Effector CD8-positive, alpha-beta T cell (primary cell): ENCODE results near the gene RBMS1.

Experiments
- DNase-seq: peaks from one replicate; lab custom pipeline; 2025; lab: John Stamatoyannopoulos, UW

RBMS1 gene

GRCh38 chr2:160252278-160252887 is 241.2 kb downstream of the RBMS1 start:
- no peak for DNase-seq

GRCh38 chr2:160251569-160251968 is 242.0 kb downstream of the RBMS1 start:
- no peak for DNase-seq

- no peak for DNase-seq
Observed at GRCh38 chr2:160249876-160250275, 243.7 kb downstream of the RBMS1 start.

GRCh38 chr2:160247296-160248035 is 246.1 kb downstream of the RBMS1 start:
- DNase-seq = no peak

- no peak for DNase-seq
Observed at GRCh38 chr2:160246356-160246755, 247.3 kb downstream of the RBMS1 start.

- DNase-seq = no peak
Observed at GRCh38 chr2:160245614-160246155, 247.9 kb downstream of the RBMS1 start.

- no peak for DNase-seq
Observed at GRCh38 chr2:160242893-160243564, 250.6 kb downstream of the RBMS1 start.

GRCh38 chr2:160241251-160242137 is 252.1 kb downstream of the RBMS1 start:
- DNase-seq = no peak

- no peak for DNase-seq
Observed at GRCh38 chr2:160239436-160239835, 254.2 kb downstream of the RBMS1 start.

- DNase-seq = no peak
Observed at GRCh38 chr2:160238392-160238791, 255.2 kb downstream of the RBMS1 start.

- DNase-seq = no peak
Observed at GRCh38 chr2:160232905-160233475, 260.6 kb downstream of the RBMS1 start.

- no peak for DNase-seq
Observed at GRCh38 chr2:160229591-160229990, 264.0 kb downstream of the RBMS1 start.

GRCh38 chr2:160228141-160228917 is 265.3 kb downstream of the RBMS1 start:
- no peak for DNase-seq

- DNase-seq = no peak
Observed at GRCh38 chr2:160227293-160227915, 266.2 kb downstream of the RBMS1 start.

- DNase-seq = no peak
Observed at GRCh38 chr2:160226367-160226766, 267.2 kb downstream of the RBMS1 start.

GRCh38 chr2:160225722-160226121 is 267.9 kb downstream of the RBMS1 start:
- DNase-seq = no peak

- DNase-seq = no peak
Observed at GRCh38 chr2:160224507-160224906, 269.1 kb downstream of the RBMS1 start.

GRCh38 chr2:160224060-160224459 is 269.5 kb downstream of the RBMS1 start:
- DNase-seq = no peak

GRCh38 chr2:160223560-160223959 is 270.0 kb downstream of the RBMS1 start:
- no peak for DNase-seq
